GM18951 (cell line): ENCODE results near the gene SYNM.

Source experiments
- POLR2A ChIP-seq: IDR thresholded peaks from 4 replicates; pipeline ENCODE4 v1.6.1; 2011; ENCODE audit warnings: mild to moderate bottlenecking; ENCODE audit not compliant: insufficient read length, insufficient read depth; ENCODE audit errors: extremely low read depth
- in situ Hi-C: fragments of 300-500 bp; cut with MboI; formaldehyde crosslinking; loops from one replicate; pipeline ENCODE4 v1.12.0; 2022; ENCODE audit warnings: low sequenced_read_pairs, mixed read lengths, inconsistent platforms; ENCODE audit not compliant: unreplicated experiment

SYNM gene

DNA sequence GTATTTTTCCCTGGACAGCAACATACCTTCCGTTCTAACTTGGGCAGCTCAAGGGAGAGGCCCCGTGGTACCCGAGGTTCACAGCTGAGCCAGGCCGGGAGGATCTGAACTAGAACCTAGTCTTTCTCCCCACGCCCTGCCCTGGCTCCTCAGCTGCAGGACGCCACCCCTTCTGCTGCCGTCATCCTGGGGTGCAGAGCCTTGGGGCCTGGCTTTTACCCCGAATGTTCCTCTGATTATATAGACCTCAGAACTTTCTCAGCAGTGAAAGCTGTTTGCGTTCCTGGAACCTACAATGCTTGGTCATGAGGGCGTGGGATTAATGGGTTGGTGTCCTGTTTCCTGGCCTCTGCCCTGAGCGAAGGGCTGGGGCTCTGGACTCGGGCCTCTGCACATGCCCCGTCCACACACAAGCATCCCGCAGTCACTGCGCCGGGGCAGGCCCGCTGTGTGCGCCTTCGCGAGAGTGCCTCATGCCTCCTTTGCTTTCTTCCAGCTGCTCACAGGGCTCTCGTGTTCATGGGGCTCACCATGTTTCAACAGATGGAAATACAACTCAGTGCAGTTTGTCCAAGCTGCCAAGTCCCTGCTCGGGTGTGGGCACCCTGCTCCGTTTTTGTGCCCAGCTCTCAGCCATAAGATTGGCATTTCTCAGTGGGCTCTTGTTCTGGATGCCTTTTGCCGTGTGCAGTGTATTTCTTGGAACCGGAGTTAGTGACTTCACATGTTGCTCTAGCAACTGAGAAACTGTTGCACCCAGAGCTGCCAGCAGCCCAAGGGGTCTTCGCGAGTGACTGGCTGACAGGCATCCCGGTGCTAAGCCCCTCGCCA lies 20.4 kb downstream of the SYNM start:
- in situ Hi-C loops = no loop called here
- no peak for TF ChIP-seq POLR2A

DNA sequence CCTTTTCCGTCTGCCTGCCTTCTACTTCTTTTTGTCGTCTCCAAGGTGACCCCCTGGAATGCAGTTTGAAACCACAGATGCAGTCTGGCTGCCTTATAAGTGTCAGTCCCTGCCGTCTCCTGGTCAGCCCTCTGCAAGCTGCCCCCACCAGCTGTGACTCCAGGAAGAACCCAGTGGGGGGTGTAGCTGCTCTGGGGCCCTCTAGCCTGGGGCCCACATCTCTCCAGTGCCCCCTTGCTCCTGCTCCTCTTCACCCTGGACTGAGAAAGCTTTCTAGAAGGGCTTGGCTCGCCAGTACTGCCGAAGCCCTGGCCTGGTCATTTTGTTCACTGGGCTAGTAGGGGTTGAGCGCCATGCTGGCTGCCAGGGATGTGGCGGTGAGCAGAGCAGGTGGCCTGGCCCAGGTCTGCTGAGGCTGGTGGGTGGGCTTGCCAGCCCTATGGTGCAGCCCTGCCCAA lies 21.3 kb downstream of the SYNM start:
- TF ChIP-seq POLR2A = no peak
- in situ Hi-C loops = no loop called here

DNA sequence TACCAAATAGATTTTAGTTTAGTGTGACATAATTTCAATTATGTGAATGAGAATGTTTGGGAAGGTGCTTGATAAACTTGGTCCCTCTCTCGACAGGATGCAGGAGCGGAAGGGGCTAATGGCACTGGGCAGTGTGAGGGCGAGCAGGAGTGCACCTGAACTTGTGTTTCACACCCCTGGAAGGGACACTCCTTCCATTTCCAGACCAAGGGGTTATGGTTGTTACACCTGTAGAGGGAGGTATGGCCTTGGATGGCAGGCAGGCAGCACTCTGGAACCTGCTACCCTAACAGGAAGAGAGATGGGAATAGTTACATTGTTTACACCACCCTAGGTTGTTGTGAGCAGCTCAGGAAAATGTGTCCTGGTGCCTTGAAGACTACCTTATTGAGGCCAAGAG lies 22.1 kb downstream of the SYNM start:
- in situ Hi-C loops = no loop called here
- no peak for TF ChIP-seq POLR2A

- TF ChIP-seq POLR2A = no peak
- in situ Hi-C loops = no loop called here
Observed at GRCh38 chr15:99127773-99128172, 22.9 kb downstream of the SYNM start.

DNA sequence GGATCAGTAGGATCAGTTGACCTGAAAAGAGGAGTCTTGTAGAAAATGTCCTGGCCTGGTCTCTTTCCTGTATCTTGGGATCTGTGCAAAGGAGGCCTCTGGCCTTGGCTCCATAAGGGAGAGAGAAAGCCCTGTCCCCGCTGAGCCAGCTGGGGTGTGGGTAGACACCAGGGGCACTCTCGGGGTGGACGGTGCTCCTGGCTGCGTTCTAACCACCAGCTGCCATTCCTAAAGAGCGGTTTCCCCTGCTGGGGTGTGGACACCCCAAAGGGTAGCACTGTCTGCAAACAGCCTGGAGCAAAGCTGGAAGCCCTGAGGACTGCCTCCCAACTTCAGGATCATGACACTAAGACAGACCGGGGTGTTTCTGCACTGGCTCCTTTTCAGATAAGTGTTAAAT lies 23.5 kb downstream of the SYNM start:
- in situ Hi-C loops = no loop called here
- no peak for TF ChIP-seq POLR2A

GRCh38 chr15:99129644-99130043 lies 24.8 kb downstream of the SYNM start:
- in situ Hi-C loops = no loop called here

GRCh38 chr15:99130314-99130713 lies 25.4 kb downstream of the SYNM start:
- in situ Hi-C loops = no loop called here

More at GRCh38 chr15:99129644-99130043, 24.8 kb downstream of the SYNM start:
- TF ChIP-seq POLR2A = no peak

DNA sequence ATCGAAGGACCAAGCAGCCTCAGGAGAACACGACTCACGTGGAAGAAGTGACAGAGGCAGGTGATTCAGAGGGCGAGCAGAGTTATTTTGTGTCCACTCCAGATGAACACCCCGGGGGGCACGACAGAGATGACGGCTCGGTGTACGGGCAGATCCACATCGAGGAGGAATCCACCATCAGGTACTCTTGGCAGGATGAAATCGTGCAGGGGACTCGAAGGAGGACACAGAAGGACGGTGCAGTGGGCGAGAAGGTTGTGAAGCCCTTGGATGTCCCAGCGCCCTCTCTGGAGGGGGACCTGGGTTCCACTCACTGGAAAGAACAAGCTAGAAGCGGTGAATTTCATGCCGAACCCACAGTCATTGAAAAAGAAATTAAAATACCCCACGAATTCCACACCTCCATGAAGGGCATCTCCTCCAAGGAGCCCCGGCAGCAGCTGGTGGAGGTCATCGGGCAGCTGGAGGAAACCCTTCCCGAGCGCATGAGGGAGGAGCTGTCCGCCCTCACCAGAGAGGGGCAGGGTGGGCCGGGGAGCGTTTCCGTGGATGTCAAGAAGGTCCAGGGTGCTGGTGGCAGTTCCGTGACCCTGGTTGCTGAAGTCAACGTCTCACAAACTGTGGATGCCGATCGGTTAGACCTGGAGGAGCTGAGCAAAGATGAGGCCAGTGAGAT lies 26.0 kb downstream of the SYNM start:
- TF ChIP-seq POLR2A = no peak
- in situ Hi-C loops = no loop called here

More at GRCh38 chr15:99130314-99130713, 25.4 kb downstream of the SYNM start:
- no peak for TF ChIP-seq POLR2A

- in situ Hi-C loops = no loop called here
Observed at GRCh38 chr15:99131441-99132023, 26.7 kb downstream of the SYNM start.

DNA sequence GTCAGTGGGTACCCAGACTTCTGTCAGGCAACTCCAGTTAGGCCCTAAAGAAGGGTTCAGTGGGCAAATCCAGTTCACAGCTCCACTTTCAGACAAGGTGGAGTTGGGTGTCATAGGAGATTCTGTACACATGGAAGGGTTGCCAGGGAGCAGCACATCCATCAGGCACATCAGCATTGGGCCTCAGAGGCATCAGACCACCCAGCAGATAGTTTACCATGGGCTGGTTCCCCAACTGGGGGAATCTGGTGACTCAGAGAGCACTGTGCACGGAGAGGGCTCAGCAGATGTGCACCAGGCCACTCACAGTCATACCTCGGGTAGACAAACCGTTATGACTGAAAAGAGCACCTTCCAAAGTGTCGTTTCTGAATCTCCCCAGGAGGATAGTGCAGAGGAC lies 27.2 kb downstream of the SYNM start:
- no peak for TF ChIP-seq POLR2A
- in situ Hi-C loops = no loop called here

More at GRCh38 chr15:99131441-99132023, 26.7 kb downstream of the SYNM start:
- no peak for TF ChIP-seq POLR2A

- in situ Hi-C loops = no loop called here
- TF ChIP-seq POLR2A = no peak
Observed at GRCh38 chr15:99132634-99133287, 27.9 kb downstream of the SYNM start.

DNA sequence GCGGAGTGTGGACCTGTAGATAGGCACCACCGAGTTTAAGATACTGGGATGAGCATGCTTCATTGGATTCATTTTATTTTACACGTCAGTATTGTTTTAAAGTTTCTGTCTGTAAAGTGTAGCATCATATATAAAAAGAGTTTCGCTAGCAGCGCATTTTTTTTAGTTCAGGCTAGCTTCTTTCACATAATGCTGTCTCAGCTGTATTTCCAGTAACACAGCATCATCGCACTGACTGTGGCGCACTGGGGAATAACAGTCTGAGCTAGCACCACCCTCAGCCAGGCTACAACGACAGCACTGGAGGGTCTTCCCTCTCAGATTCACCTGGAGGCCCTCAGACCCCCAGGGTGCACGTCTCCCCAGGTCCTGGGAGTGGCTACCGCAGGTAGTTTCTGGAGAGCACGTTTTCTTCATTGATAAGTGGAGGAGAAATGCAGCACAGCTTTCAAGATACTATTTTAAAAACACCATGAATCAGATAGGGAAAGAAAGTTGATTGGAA lies 29.5 kb downstream of the SYNM start:
- no peak for TF ChIP-seq POLR2A
- in situ Hi-C loops = no loop called here

GRCh38 chr15:99135194-99135593 lies 30.3 kb downstream of the SYNM start:
- in situ Hi-C loops = no loop called here
- TF ChIP-seq POLR2A = no peak
